Neutrophil (primary cell): ENCODE data around the gene WSCD1.

Experiments
- H3K27ac ChIP-seq: fragments of 200-600 bp; sonication (generic); 2 replicates; pipeline ENCODE4 v1.5.1; 2016; ENCODE audit warnings: mild to moderate bottlenecking, moderate library complexity
- H3K27me3 ChIP-seq: fragments of 200-600 bp; sonication (generic); 2 replicates; pipeline ENCODE4 v1.6.0; 2016; ENCODE audit warnings: mild to moderate bottlenecking
- H3K36me3 ChIP-seq: fragments of 200-600 bp; sonication (generic); 2 replicates; pipeline ENCODE4 v1.5.1; 2017
- H3K4me1 ChIP-seq, 2 experiments: fragments of 200-600 bp in 1 of 2; sonication (generic) in 1 of 2; 1 replicate in 1 of 2; 2 replicates in 1 of 2; pipeline versions ENCODE4 v1.5.1 to v1.6.1; 2013 to 2016; ENCODE audit warnings: low read depth in 1 of 2, low read length in 1 of 2, mild to moderate bottlenecking in 1 of 2, moderate library complexity in 1 of 2; ENCODE audit not compliant: control insufficient read depth in 1 of 2, insufficient read depth in 1 of 2
- H3K4me3 ChIP-seq, 2 experiments: fragments of 200-600 bp in 1 of 2; sonication (generic) in 1 of 2; 1 replicate in 1 of 2; 2 replicates in 1 of 2; pipeline ENCODE4 v1.5.1; 2013 to 2016; ENCODE audit warnings: low read depth in 1 of 2, low read length in 1 of 2, mild to moderate bottlenecking in 1 of 2, moderate library complexity in 1 of 2
- H3K9me3 ChIP-seq: fragments of 200-600 bp; sonication (generic); 2 replicates; pipeline ENCODE4 v1.5.1; 2016
- CTCF ChIP-seq: fragments of 200-600 bp; sonication (generic); IDR thresholded peaks from 2 replicates; pipeline ENCODE4 v1.5.1; 2016; ENCODE audit warnings: antibody characterized with exemption

WSCD1 gene

DNA sequence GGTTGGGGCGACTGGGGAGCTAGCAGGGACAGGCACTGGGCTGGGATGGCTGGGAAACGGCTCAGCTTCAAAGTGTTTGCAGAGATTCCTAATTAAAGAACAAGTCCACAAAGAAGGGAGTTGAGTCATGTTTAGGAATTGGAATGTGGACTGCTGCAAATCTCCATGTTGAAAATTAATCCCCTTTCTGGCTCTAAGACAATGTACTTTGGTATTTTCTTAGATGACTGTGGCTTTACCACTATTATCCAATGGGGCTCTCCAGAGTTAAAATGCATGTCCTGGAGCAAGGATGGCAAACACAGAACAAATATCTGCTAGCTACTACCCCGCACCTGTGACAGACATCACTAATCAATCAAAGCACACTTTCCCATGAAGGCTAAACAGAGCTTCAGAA, 22.2 kb upstream of the WSCD1 start:
- no peaks in the 10 kb centered on the region for H3K4me1 ChIP-seq
- no peak for TF ChIP-seq CTCF
- peaks cover 3% of the 10 kb centered on the region for H3K27me3 ChIP-seq
- no peaks in the 10 kb centered on the region for H3K9me3 ChIP-seq
- H3K36me3 ChIP-seq: no peaks in the 10 kb centered on the region
- no peak overlapping the region for H3K4me3 ChIP-seq
- no peak overlapping the region for H3K27ac ChIP-seq

DNA sequence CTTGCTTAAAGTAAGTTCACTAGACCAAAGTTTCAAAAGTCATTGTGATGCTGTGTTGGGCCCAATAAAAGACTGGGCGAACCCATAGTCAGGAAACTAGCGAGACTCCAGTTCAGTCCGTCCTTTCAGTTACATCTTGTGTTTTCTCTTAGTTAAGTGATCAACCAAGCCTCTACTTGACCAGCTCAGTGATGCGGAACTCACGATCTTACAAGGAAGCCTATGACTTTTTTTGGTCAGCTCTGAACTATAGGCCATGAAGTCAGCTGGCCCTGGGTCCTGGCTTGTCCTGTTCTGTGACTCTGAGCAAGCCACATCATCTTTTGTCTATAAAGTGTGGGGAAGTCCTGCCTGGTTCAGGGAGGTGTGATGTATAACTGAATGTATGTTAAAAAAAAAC, 21.7 kb upstream of the WSCD1 start:
- Histone ChIP-seq H3K4me3 (no peak overlapping the region), H3K27ac (no peak overlapping the region), H3K36me3 (no peaks in the 10 kb centered on the region), H3K4me1 (no peaks in the 10 kb centered on the region), H3K27me3 (peaks cover 3% of the 10 kb centered on the region), H3K9me3 (no peaks in the 10 kb centered on the region)
- TF ChIP-seq CTCF: no peak

- H3K4me1 ChIP-seq: no peaks in the 10 kb centered on the region
- no peaks in the 10 kb centered on the region for H3K36me3 ChIP-seq
- H3K27ac ChIP-seq: no peak overlapping the region
- no peak overlapping the region for H3K4me3 ChIP-seq
- peaks cover 3% of the 10 kb centered on the region for H3K27me3 ChIP-seq
- no peak for TF ChIP-seq CTCF
- no peaks in the 10 kb centered on the region for H3K9me3 ChIP-seq
These were observed 17.3 kb upstream of the WSCD1 start for GRCh38 chr17:6052926-6053325.

DNA sequence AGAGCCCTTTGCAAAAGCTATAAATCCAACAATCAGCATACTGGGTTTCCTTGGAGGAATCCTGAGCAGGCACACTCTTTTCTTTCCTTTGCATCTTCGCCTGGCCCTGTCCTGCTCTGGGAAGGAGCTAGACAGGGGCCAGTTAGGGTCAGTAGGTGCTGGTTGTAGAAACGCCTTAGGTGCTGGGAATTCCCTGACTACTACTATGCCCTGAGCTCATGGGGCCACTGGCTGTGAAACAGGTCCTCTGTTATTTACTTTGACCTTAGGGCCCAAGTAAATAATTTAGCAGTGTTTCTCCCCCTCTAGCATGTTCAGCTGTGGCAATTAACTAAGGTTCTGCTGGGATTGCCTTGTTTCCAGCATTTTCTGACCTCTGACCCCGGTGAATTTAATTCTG, 15.8 kb upstream of the WSCD1 start:
- Histone ChIP-seq H3K4me3 (no peak overlapping the region), H3K36me3 (no peaks in the 10 kb centered on the region), H3K9me3 (no peaks in the 10 kb centered on the region), H3K27me3 (peaks cover 1% of the 10 kb centered on the region), H3K4me1 (no peaks in the 10 kb centered on the region), H3K27ac (no peak overlapping the region)
- no peak for TF ChIP-seq CTCF

GRCh38 chr17:6056104-6056503, 14.1 kb upstream of the WSCD1 start:
- H3K4me1 ChIP-seq: no peaks in the 10 kb centered on the region
- H3K9me3 ChIP-seq: no peaks in the 10 kb centered on the region
- H3K4me3 ChIP-seq: no peak overlapping the region
- no peak for TF ChIP-seq CTCF
- no peaks in the 10 kb centered on the region for H3K27me3 ChIP-seq
- H3K27ac ChIP-seq: no peak overlapping the region
- no peaks in the 10 kb centered on the region for H3K36me3 ChIP-seq

DNA sequence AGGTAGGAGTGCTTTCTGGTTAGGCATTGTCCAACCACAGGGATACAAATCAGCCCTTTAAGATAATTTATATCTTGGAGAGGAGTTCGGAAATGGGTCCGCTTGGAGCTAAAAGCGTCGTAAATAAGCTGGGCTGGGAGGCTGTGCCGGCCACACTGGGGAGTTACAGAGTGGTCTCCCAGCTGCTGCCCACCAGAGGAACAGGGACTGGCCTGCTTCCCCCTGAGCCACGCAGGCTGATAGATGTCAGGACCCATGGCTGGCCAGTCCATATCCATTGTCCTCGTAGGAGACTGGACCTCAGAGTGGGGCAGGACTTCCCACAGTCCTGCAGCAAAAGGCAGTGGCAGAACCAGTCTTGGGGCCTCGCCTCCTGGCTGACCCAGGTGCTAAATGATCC, 12.6 kb upstream of the WSCD1 start:
- Histone ChIP-seq H3K4me1 (no peaks in the 10 kb centered on the region), H3K9me3 (no peaks in the 10 kb centered on the region), H3K27me3 (peaks cover 5% of the 10 kb centered on the region), H3K4me3 (no peak overlapping the region), H3K27ac (no peak overlapping the region), H3K36me3 (no peaks in the 10 kb centered on the region)
- TF ChIP-seq CTCF: no peak
